Rectal smooth muscle tissue (tissue), 1 donor: ENCODE results near the gene MYOD1.

ENCODE experiments used
- H3K27ac ChIP-seq: one replicate; pipeline ENCODE4 v1.7.0; 2013; ENCODE audit warnings: low read depth, low read length, inconsistent platforms
- H3K27me3 ChIP-seq: one replicate; pipeline ENCODE4 v1.7.0; 2013; ENCODE audit warnings: low read length; ENCODE audit not compliant: control insufficient read depth, insufficient read depth
- H3K36me3 ChIP-seq: one replicate; pipeline ENCODE4 v1.7.0; 2013; ENCODE audit warnings: low read length; ENCODE audit not compliant: control insufficient read depth, insufficient read depth
- H3K4me1 ChIP-seq: one replicate; pipeline ENCODE4 v1.7.0; 2013; ENCODE audit warnings: low read length; ENCODE audit not compliant: control insufficient read depth, insufficient read depth
- H3K4me3 ChIP-seq: one replicate; pipeline ENCODE4 v1.7.0; 2013; ENCODE audit warnings: low read length
- H3K9ac ChIP-seq: one replicate; pipeline ENCODE4 v1.7.0; 2013; ENCODE audit warnings: low read length

MYOD1 gene

GRCh38 chr11:17740649-17741235, 21.4 kb downstream of the MYOD1 start:
- Histone ChIP-seq H3K27me3 (peaks cover 34% of the 10 kb centered on the region), H3K36me3 (no peaks in the 10 kb centered on the region), H3K4me1 (no peaks in the 10 kb centered on the region), H3K9ac (no peak overlapping the region), H3K4me3 (no peak overlapping the region), H3K27ac (no peak overlapping the region)

- H3K4me3 ChIP-seq, result no peak overlapping the region
- no peaks in the 10 kb centered on the region for H3K4me1 ChIP-seq
- H3K9ac ChIP-seq, result no peak overlapping the region
- peaks cover 31% of the 10 kb centered on the region for H3K27me3 ChIP-seq
- no peak overlapping the region for H3K27ac ChIP-seq
- H3K36me3 ChIP-seq, result no peaks in the 10 kb centered on the region
Measured at GRCh38 chr11:17741487-17741886, 22.1 kb downstream of the MYOD1 start.

GRCh38 chr11:17742019-17742418, 22.6 kb downstream of the MYOD1 start:
- H3K9ac ChIP-seq, result no peak overlapping the region
- no peaks in the 10 kb centered on the region for H3K4me1 ChIP-seq
- H3K27ac ChIP-seq, result no peak overlapping the region
- H3K36me3 ChIP-seq, result no peaks in the 10 kb centered on the region
- H3K27me3 ChIP-seq, result peaks cover 27% of the 10 kb centered on the region
- H3K4me3 ChIP-seq, result no peak overlapping the region

GRCh38 chr11:17743026-17743807, 23.8 kb downstream of the MYOD1 start:
- Histone ChIP-seq H3K36me3 (no peaks in the 10 kb centered on the region), H3K4me3 (no peak overlapping the region), H3K4me1 (no peaks in the 10 kb centered on the region), H3K27ac (no peak overlapping the region), H3K9ac (no peak overlapping the region), H3K27me3 (peaks cover 17% of the 10 kb centered on the region)

- Histone ChIP-seq H3K9ac (no peak overlapping the region), H3K36me3 (no peaks in the 10 kb centered on the region), H3K27me3 (peaks cover 12% of the 10 kb centered on the region), H3K4me1 (no peaks in the 10 kb centered on the region), H3K27ac (no peak overlapping the region), H3K4me3 (no peak overlapping the region)
Measured at GRCh38 chr11:17743808-17744119, 24.4 kb downstream of the MYOD1 start.

GRCh38 chr11:17744151-17744940, 25.0 kb downstream of the MYOD1 start:
- no peaks in the 10 kb centered on the region for H3K36me3 ChIP-seq

GRCh38 chr11:17745023-17745772, 25.8 kb downstream of the MYOD1 start:
- Histone ChIP-seq H3K27me3 (peaks cover 3% of the 10 kb centered on the region), H3K4me1 (no peaks in the 10 kb centered on the region), H3K36me3 (no peaks in the 10 kb centered on the region), H3K4me3 (no peak overlapping the region), H3K9ac (no peak overlapping the region), H3K27ac (no peak overlapping the region)

More at GRCh38 chr11:17744151-17744940, 25.0 kb downstream of the MYOD1 start:
- Histone ChIP-seq H3K27me3 (peaks cover 8% of the 10 kb centered on the region), H3K4me3 (no peak overlapping the region), H3K4me1 (no peaks in the 10 kb centered on the region), H3K9ac (no peak overlapping the region), H3K27ac (no peak overlapping the region)

- H3K36me3 ChIP-seq, result no peaks in the 10 kb centered on the region
Measured at GRCh38 chr11:17746096-17746495, 26.7 kb downstream of the MYOD1 start.

GRCh38 chr11:17747131-17747955, 28.0 kb downstream of the MYOD1 start:
- H3K4me3 ChIP-seq, result no peak overlapping the region
- H3K36me3 ChIP-seq, result no peaks in the 10 kb centered on the region
- no peak overlapping the region for H3K9ac ChIP-seq
- peaks cover 3% of the 10 kb centered on the region for H3K27me3 ChIP-seq
- no peaks in the 10 kb centered on the region for H3K4me1 ChIP-seq
- H3K27ac ChIP-seq, result no peak overlapping the region

More at GRCh38 chr11:17746096-17746495, 26.7 kb downstream of the MYOD1 start:
- H3K27me3 ChIP-seq, result peaks cover 3% of the 10 kb centered on the region
- no peak overlapping the region for H3K27ac ChIP-seq
- no peaks in the 10 kb centered on the region for H3K4me1 ChIP-seq
- H3K4me3 ChIP-seq, result no peak overlapping the region
- no peak overlapping the region for H3K9ac ChIP-seq

GRCh38 chr11:17748044-17748443, 28.7 kb downstream of the MYOD1 start:
- no peaks in the 10 kb centered on the region for H3K36me3 ChIP-seq
- no peak overlapping the region for H3K9ac ChIP-seq
- H3K4me3 ChIP-seq, result no peak overlapping the region
- H3K27ac ChIP-seq, result no peak overlapping the region
- H3K27me3 ChIP-seq, result peaks cover 3% of the 10 kb centered on the region
- H3K4me1 ChIP-seq, result no peaks in the 10 kb centered on the region

GRCh38 chr11:17748761-17749721, 29.7 kb downstream of the MYOD1 start:
- H3K36me3 ChIP-seq, result no peaks in the 10 kb centered on the region
- H3K4me3 ChIP-seq, result no peak overlapping the region
- H3K9ac ChIP-seq, result no peak overlapping the region
- H3K27me3 ChIP-seq, result no peaks in the 10 kb centered on the region
- no peaks in the 10 kb centered on the region for H3K4me1 ChIP-seq
- no peak overlapping the region for H3K27ac ChIP-seq
